Stimulated activated CD4-positive, alpha-beta T cell treated with anti-CD3 and anti-CD28 coated beads, Interleukin-4, amount 100 ng/mL, for 24 hours (primary cell): Measurements from ENCODE around the gene TAF6.
A peak's percentile ranks its signal among the peaks of the same experiment; 100 is the strongest.

Source experiments
- DNase-seq: peaks from one replicate; pipeline ENCODE4 v3.0.0-alpha.2; 2020

TAF6 gene

GRCh38 chr7:100119072-100119969, at the start of gene TAF6, which contains the start of gene CNPY4:
Gene TAF6, minus strand, starts transcription at chr7:100119358. Its CDS starts 5,149 bp downstream, at chr7:100114209.
Gene CNPY4, plus strand, starts transcription at chr7:100119634. Its CDS starts 111 bp downstream, at chr7:100119745.
- peak; percentile 96 for DNase-seq

- no peak for DNase-seq
Observed at GRCh38 chr7:100167912-100168323, 48.8 kb upstream of the TAF6 start.

DNA sequence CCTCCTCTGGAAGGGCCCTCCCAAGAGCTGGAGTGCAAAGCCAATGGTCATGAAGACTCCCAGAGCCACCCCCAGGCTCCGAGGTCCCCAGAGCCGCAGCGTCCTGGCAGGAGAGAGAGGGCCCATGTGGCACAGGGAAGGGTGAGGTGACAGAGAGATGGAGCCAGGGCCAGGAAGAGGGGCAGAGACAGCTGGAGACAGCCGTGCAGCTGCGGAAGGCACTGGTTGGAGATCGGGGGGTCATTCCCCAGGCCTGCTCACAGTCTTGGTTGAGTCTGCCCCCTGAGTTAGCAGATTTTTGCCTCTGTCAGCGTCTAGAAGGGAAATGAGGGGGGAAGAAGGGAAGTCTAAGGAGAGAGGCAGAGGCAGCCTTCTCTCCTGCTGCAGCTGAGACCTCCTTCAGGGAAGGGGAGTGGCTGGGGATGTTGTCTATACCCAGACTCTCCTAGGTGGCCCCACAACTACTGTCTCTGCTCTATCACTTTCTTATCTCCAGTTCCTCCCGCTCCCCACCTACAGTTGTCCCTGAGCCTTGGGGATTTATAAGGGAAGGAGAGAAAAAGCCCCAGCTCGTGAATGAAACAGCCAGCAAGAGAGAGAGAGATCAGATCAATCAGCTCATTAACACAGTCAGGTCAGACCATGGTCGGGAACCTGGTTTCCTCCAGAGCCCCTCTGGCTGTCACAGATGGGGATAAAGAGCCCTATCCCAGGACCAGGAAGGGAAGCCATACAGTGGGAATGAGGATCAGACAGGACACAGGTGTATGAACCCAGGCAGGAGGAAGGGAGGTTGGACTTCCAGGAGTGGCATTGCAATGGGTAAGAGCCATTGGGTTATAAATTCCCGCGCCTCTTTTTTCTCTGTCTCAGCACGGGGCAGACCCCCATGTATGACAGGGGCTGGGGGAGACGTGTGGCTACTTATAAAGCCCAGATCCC, 48.1 kb upstream of the TAF6 start:
- no peak for DNase-seq

DNA sequence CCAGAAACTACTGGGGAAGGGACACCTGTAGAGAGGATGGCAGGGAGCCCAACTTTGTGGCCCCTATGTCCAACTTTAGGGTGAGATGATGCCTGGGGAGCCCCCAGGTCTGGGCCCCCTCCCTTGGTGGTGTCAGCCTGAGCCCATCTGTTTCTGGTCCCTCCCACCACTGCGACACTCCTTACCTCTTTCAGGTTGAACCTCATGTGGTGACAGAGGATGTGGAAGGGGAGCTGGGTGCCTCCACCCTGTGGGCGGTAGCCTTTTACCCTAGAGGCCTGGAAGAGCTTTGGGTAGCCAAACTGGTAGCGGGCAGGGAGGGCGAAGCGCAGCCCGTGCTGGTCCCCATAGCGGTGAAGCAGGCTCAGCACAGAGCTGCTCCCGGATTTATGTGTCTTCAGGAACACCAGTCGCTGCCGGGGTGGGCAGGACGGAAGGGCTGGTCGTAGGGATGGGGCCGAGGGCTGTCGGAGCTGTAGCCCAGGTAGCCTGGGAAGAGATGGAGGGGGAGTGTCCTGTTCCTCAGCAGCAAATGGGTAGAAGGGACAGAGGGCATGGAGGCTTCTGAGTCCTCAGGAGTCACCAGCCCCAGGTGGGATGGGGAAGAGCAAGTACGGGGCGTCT, 47.3 kb upstream of the TAF6 start:
- no peak for DNase-seq

DNA sequence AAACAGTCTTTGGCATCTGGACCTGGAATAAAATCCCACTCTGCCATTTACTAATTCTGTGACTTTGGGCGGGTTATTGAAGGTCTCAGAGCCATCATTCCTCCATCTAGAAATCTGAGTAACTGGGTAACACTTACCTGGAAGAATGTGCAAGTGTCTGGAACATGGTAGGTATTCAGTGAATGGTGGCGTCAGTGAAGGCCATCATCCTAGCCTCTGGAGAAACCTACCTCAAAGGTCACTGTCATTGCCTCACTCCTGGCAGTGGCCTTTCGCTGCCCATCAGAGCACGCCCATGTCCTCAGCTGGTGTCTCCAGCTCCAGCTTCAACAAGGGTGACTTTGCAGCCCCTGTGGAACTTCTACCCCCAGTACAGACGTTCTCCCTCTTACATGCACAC, 44.7 kb upstream of the TAF6 start:
- DNase-seq = no peak

DNA sequence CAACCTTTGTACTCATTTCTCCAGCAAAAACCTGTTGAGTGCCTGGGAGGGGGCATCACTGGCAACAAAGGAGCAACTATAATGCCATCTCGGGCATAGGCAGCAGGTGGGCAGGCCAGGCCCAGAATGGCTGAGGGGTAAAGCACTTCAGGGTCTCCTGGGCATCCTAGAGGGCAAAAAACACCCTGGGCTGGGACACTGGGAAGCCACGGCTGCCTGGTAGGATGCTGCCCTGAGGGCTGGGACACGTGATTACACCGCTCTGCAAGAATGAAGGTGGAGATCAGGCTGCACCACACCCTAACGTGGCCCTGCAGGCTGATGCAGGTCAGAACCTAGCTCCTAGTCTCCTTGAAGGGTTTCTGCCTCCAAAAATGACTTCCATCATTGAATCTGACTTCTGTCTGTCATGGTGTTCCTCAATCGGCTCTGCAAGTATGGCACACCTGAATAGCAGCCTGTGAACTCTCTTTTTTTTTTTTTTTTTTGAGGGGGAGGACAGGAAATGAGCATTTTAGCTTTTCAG, 43.9 kb upstream of the TAF6 start:
- DNase-seq = no peak

- no peak for DNase-seq
Observed at GRCh38 chr7:100160067-100160466, 40.9 kb upstream of the TAF6 start.

DNA sequence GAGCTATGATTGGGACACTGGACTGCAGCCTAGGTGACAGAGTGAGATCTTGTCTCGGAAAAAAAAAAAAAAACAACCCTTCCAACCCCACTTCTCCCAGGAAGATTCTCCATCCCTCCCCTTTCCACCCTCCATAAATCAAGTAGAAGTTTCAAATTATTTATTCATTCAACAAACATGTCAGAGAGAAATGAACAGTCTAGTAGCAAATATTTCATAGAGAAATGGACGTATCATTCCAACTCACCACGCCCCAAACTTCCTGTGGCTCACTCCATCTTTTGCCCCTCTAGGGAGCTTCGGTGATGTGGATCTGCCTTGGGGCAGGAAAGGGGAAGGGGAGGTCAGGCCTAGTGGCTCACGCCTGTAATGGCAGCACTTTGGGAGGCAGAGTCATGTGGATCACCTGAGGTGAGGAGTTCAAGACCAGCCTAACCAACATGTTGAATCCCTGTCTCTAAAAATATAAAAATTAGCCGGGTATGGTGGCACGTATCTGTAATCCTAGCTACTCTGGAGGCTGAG, 40.0 kb upstream of the TAF6 start:
- no peak for DNase-seq

DNA sequence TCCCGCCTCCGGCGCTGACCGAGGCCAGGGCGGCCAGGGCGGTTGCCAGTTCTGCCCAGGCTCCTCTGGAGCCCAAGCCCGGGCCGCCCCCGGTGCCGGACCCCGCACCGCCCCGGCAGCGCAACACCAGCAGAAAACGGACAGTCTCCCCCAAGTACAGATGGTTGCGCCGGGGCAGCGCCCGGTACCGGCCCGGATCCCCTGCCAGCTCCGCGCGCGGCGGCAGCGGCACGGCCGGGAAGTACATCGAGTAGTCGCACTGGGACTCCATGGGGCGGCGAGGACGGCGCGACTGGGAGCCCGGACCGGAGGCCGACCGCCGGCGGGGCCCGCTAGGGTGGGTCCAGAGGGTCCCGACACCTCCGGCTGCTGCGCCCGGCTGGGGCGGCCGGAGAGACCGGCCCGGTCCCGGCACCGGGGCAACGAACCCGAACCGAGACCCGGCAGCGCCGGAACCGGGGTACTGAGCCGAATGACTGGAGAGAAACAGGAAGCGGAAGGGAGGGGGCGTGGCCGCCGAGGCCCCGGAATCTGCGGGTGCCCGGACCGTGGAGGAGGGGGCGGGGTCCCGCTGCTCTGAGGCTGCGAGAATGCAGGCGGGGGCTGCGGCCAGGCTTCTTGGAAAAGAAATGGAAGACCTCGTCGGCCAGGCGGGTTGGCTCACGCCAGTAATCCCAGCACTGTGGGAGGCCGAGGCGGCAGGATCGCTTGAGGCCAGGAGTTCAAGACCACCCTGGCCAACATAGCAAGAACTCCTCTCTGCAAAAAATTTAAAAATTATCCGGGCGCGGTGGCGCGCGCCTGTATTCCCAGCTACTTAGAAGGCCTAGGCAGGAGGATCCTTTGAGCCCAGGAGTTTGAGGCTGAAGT, 39.3 kb upstream of the TAF6 start, which contains the start of gene TRAPPC14:
TSS of gene TRAPPC14 (minus strand) at position 495 of the 870 bp plus-strand sequence. CDS start at position 271, 224 bp downstream.
- DNase-seq = peak; percentile 95

- no peak for DNase-seq
Observed at GRCh38 chr7:100157334-100158228, 38.4 kb upstream of the TAF6 start.

- DNase-seq = no peak
Observed at GRCh38 chr7:100157069-100157333, 37.8 kb upstream of the TAF6 start.

GRCh38 chr7:100156331-100157068, 37.3 kb upstream of the TAF6 start:
- no peak for DNase-seq

GRCh38 chr7:100155553-100156317, 36.6 kb upstream of the TAF6 start:
- no peak for DNase-seq

GRCh38 chr7:100154651-100155491, 35.7 kb upstream of the TAF6 start:
- DNase-seq = no peak

- DNase-seq = no peak
Observed at GRCh38 chr7:100153708-100154535, 34.8 kb upstream of the TAF6 start.

DNA sequence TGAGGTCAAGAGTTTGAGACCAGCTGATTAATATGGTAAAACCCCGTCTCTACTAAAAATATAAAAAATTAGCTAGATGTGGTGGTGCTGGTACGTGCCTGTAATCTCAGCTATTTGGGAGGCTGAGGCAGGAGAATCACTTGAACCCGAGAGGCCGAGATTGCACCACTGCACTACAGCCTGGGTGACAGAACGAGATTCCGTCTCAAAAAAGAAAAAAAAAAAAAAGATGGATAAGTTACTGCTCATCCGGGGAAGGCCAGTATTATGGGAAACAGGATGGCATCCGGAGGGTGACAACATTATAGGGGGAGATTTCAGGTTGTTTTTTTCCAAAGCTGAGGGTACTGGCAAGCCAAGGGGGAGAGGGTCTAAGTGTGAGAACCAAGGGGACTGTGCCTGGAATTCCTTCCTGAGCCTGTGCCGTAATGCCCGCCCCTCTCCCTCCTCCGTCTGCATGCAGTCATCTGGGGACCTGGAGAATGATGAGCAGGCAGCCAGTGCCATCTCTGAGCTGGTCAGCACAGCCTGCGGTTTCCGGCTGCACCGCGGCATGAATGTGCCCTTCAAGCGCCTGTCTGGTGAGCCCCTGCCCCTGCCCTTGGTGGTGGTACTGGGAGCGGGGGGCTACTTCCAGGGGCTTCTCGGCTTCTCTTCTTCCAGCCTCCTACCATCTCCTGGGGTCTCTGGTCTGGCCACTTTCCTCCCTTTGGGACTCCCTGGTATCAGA, 33.9 kb upstream of the TAF6 start:
- DNase-seq = no peak
